ENCODE data around the gene ZNF30. TPM values are rescaled to one million over a fixed set of nuclear protein-coding genes. Genes with fewer than 3 reads are reported as not detected.
"Not testable (repeated sequence)": the region's sequence is repeated elsewhere in the genome, so short reads cannot be mapped to it uniquely, and the experiment has no call there.

The ZNF30 gene
- total RNA-seq, 2 donors from 2014 or later: 4.6 to 6.8 TPM

GRCh38 chr19:34967551-34967950 lies 40.8 kb downstream of the ZNF30 start:
- H3K9me3 ChIP-seq (ENCODE audit: control insufficient read depth, low read length): peaks cover 53% of the 10 kb centered on the region
- no peak overlapping the region for H3K4me3 Mint-ChIP-seq
- 87 to 89% methylated on average over 3 to 5 of the region's 6 CpGs for WGBS, 2 experiments (ENCODE audit: insufficient coverage in 1 of 2, insufficient read length in 1 of 2)

GRCh38 chr19:34969721-34970120 lies 43.0 kb downstream of the ZNF30 start:
- Histone ChIP-seq H3K27me3 (ENCODE audit: control insufficient read depth, insufficient read depth, low read length, poor library complexity, severe bottlenecking) (no peaks in the 10 kb centered on the region), H3K36me3 (ENCODE audit: control insufficient read depth, insufficient read depth, low read length) (no peaks in the 10 kb centered on the region), H3K4me3 (ENCODE audit: low read length) (no peak overlapping the region), H3K9ac (ENCODE audit: extremely low read depth, low read length, poor library complexity, severe bottlenecking) (no peak overlapping the region), H3K4me1 (ENCODE audit: control insufficient read depth, insufficient read depth, low read length) (no peaks in the 10 kb centered on the region), H3K27ac (ENCODE audit: low read depth, low read length) (no peak overlapping the region), H3K9me3 (ENCODE audit: control insufficient read depth, low read length) (peaks cover 53% of the 10 kb centered on the region)
- TF ChIP-seq CTCF (conservative IDR thresholded peaks at IDR 0.05): no peak
- peaks cover 4% of the 10 kb centered on the region for H3K27me3 Mint-ChIP-seq (ENCODE audit: insufficient read depth)
- H3K36me3 Mint-ChIP-seq (ENCODE audit: low read depth): peaks cover 1% of the 10 kb centered on the region
- H3K4me1 Mint-ChIP-seq: peaks cover 2% of the 10 kb centered on the region
- H3K9me3 Mint-ChIP-seq: peaks cover 61% of the 10 kb centered on the region
- 92 to 98% methylated on average over 5 to 6 of the region's 6 CpGs for WGBS, 2 experiments (ENCODE audit: insufficient coverage in 1 of 2, insufficient read length in 1 of 2)
- H3K4me3 Mint-ChIP-seq: no peak overlapping the region
- peak; percentile 18 for DNase-seq
- H3K27ac Mint-ChIP-seq: no peak overlapping the region

More at GRCh38 chr19:34967551-34967950, 40.8 kb downstream of the ZNF30 start:
- Histone ChIP-seq H3K36me3 (ENCODE audit: control insufficient read depth, insufficient read depth, low read length) (no peaks in the 10 kb centered on the region), H3K9ac (ENCODE audit: extremely low read depth, low read length, poor library complexity, severe bottlenecking) (no peak overlapping the region), H3K4me1 (ENCODE audit: control insufficient read depth, insufficient read depth, low read length) (no peaks in the 10 kb centered on the region), H3K27me3 (ENCODE audit: control insufficient read depth, insufficient read depth, low read length, poor library complexity, severe bottlenecking) (no peaks in the 10 kb centered on the region), H3K27ac (ENCODE audit: low read depth, low read length) (no peak overlapping the region), H3K4me3 (ENCODE audit: low read length) (peak overlapping the region; percentile 40)
- no peak for DNase-seq
- Mint-ChIP-seq H3K27me3 (ENCODE audit: insufficient read depth) (peaks cover 6% of the 10 kb centered on the region), H3K4me1 (peaks cover 8% of the 10 kb centered on the region), H3K36me3 (ENCODE audit: low read depth) (peaks cover 6% of the 10 kb centered on the region), H3K9me3 (peaks cover 72% of the 10 kb centered on the region), H3K27ac (no peak overlapping the region)
- TF ChIP-seq CTCF (conservative IDR thresholded peaks at IDR 0.05): no peak

GRCh38 chr19:34970185-34970780 lies 43.6 kb downstream of the ZNF30 start:
- not testable (repeated sequence) for H3K9ac ChIP-seq (ENCODE audit: extremely low read depth, low read length, poor library complexity, severe bottlenecking); H3K27me3 ChIP-seq (ENCODE audit: control insufficient read depth, insufficient read depth, low read length, poor library complexity, severe bottlenecking); H3K27ac Mint-ChIP-seq; H3K27ac ChIP-seq (ENCODE audit: low read depth, low read length); H3K27me3 Mint-ChIP-seq (ENCODE audit: insufficient read depth); H3K36me3 ChIP-seq (ENCODE audit: control insufficient read depth, insufficient read depth, low read length); H3K4me3 Mint-ChIP-seq; H3K36me3 Mint-ChIP-seq (ENCODE audit: low read depth); H3K4me1 ChIP-seq (ENCODE audit: control insufficient read depth, insufficient read depth, low read length); H3K4me1 Mint-ChIP-seq
- Histone ChIP-seq H3K4me3 (ENCODE audit: low read length) (peak overlapping the region; percentile 13), H3K9me3 (ENCODE audit: control insufficient read depth, low read length) (peaks cover 52% of the 10 kb centered on the region)
- DNase-seq: peak; percentile 20
- peaks cover 59% of the 10 kb centered on the region for H3K9me3 Mint-ChIP-seq
- WGBS, 2 experiments (ENCODE audit: insufficient coverage in 1 of 2, insufficient read length in 1 of 2): 89 to 93% methylated on average over 3 to 10 of the region's 12 CpGs

Measured in endodermal cell (in vitro differentiated cells).